ENCODE measurements around the gene PPP2CA.

Gene PPP2CA

DNA sequence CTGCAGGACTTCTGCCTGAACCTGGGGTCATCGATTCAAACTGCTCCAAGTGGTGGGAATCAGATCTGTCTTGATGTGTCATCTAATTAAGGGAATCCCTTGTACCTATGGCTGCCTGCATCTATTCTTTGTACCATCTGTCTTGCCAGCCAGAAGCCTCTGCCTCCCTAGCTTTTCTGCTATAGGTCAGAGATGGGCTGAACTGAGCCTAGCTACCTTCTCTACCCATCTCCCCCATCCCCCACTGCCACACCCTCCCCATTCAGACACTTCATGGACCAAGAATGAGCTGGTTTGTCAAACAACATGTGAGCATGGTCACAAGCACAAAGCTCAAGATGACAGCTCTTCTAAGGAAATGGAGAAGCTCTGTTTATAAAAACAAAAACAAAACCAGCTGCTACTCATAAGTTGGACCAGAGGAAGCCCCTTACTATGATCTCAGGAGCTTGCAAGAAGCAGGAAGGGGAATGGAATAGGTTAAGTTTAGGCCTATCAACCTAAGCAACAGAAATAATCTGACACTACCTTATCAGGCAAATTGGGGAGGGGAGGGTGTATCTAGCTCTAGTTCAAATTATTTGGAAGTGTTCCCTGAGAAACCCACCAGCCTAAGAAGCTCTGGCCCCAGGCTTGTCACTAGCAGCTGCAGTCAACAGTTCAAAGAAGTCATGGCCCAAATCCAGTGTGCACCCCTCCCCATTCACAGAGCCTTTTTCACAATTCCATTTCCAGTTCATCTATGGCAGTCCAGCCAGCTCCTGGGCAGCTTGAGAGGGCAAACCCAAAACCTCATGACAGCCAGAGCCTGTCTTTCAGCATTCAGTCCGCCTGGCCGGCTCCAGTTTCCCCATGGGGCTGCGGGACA, 79.0 kb downstream of the PPP2CA start:
- no peak for DNase-seq

DNA sequence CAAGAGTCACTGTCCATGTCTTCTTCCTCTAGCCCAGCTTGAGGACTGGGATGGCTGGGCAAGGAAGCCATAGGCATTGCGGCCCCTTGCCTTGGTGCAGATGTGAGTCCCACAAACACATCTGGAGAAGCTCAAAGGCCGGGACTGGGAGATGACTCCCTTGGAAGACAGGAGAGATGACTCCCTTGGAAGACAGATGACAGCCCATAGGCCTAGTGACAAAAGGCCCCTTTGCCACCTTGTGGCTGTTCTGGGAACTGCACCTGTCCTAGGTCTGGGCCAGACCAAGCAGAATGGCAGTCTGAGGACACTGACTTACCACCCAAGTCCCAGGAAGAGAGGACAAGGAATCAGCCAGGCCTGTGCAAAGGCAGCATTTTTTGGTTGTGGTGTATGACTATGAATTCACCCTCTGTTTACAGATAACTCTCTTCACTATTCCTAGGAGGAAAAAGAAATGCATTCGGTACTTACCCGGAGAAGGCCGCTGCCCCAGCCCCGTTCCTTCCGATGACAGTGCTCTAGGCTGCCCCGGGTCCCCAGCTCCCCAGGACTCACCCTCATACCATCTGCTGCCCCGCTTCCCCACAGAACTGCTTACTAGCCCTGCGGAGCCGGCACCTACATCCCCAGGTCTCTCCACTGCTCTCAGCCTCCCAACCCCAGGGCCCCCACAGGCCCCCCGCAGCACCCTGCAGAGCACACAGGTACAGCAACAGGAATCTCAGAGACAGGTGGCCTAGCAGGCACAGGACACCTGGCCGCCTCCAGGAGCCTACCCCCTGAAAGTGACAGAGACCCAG, 79.9 kb downstream of the PPP2CA start:
- no peak for DNase-seq

DNA sequence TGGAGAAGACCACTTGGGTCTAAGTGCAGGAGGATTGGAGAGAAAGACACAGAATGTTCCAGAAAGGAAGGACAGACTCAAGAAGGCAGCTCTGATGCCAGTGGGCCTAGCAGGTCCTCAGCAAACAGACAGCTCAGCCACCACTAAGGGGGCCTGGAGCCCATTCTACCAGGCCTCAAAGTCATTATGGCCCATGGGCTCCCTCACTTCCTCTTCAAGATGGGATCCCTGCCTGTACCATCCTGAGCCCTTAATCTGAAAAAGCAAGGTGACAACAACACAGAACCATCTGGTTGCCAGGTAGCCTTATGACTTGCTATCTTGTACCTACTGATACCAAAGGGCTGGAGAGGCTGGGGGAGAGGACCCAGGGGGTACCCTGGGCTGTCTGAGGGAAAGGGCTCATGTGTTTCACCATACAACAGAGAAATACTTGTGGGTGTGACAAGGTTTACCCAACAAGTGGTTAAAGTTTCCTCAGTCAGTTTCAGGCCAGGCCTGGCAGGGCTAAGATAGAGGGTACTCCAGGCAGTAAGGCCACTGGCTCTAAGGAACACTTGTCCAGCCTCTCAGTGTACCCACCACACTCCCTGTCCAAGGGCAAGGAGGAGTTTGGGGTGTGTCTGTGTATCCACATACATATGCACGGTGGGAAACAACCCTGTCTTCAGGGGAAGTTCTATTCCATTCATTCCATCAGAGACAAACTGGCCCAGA, 80.7 kb downstream of the PPP2CA start:
- no peak for DNase-seq
